ENCODE data around the gene NOL3.
A peak's percentile ranks its signal among the peaks of the same experiment; 100 is the strongest.
"Not testable (repeated sequence)": the region's sequence is repeated elsewhere in the genome, so short reads cannot be mapped to it uniquely, and the experiment has no call there.

The NOL3 gene

DNA sequence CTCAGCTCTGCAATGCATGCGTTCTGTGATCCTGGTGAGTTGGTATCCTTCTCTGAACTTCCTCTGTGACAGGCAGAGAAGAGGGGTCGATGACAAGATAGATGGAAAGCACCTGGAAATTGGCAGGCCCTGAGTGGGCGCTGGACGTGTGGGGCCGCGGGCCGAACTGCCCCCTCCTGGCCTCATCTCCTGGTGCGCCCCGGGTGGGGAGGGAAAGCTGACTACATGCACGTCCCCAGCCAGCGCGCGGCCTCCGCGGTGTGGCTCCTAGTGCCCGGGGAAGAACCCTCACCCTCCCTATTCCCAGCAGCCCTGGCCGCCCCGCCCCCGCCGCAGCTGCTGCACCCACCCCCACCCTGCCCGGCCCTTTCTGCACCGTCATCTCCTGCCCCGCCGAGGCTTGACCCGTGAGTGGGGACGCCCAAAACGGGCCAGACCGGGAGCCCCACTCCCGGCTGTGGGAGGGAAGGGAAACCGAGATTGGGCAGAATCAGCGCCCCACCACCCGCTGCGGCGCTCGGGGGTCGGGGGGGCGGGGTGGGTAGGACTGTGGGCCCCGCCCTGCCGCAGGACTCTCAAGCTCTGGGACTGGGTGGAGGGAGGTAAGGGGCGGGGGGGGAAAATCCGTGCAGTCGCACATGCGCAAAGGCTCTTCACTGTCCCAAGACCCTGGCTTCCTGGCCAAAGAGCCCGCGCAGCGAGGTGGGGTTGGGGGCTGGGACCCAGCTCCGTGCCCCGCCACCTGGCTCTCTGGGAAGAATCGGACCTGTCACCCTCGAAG, at the start of gene NOL3:
TSS of gene NOL3 (plus strand) at position 371 of the 781 bp plus-strand sequence.
- DNase-seq (ENCODE audit: low spot score), result no peak
- TF ChIP-seq, protein P1, sequence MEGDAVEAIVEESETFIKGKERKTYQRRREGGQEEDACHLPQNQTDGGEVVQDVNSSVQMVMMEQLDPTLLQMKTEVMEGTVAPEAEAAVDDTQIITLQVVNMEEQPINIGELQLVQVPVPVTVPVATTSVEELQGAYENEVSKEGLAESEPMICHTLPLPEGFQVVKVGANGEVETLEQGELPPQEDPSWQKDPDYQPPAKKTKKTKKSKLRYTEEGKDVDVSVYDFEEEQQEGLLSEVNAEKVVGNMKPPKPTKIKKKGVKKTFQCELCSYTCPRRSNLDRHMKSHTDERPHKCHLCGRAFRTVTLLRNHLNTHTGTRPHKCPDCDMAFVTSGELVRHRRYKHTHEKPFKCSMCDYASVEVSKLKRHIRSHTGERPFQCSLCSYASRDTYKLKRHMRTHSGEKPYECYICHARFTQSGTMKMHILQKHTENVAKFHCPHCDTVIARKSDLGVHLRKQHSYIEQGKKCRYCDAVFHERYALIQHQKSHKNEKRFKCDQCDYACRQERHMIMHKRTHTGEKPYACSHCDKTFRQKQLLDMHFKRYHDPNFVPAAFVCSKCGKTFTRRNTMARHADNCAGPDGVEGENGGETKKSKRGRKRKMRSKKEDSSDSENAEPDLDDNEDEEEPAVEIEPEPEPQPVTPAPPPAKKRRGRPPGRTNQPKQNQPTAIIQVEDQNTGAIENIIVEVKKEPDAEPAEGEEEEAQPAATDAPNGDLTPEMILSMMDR (IDR thresholded peaks at IDR 0.05; ENCODE audit: poor library complexity, severe bottlenecking), result peak; percentile 13
- no peaks in the 10 kb centered on the region for H3K27me3 ChIP-seq (ENCODE audit: insufficient read depth, poor library complexity, severe bottlenecking)
- H3K27ac ChIP-seq (ENCODE audit: poor library complexity, severe bottlenecking), result peak within 1 kb of the TSS; percentile 73
- H3K36me3 ChIP-seq (ENCODE audit: low read depth), result peaks cover 5% of the 10 kb centered on the region
- H3K4me1 ChIP-seq (ENCODE audit: insufficient read depth, poor library complexity, severe bottlenecking), result peaks cover 21% of the 10 kb centered on the region
- H3K4me3 ChIP-seq (ENCODE audit: severe bottlenecking), result peak within 1 kb of the TSS; percentile 39
- peak; percentile 47 for ATAC-seq (ENCODE audit: low read depth)
- no peaks in the 10 kb centered on the region for H3K9me3 ChIP-seq (ENCODE audit: severe bottlenecking)

DNA sequence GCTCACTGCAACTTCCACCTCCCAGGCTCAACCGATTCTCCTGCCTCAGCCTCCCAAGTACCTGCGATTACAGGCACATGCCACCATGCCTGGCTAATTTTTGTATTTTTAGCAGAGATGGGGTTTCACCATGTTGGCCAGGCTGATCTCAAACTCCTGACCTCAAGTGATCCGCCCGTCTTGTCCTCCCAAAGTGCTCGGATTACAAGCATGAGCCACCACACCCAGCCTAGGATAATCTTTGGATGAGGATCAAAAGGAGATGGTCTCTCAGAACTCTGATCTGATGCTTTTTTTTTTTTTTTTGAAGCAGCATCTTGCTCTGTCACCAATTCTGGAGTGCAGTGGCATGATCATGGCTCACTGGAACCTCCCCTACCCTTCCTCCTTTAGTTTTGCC, 47.5 kb upstream of the NOL3 start:
- H3K4me3 ChIP-seq (ENCODE audit: severe bottlenecking); H3K27ac ChIP-seq (ENCODE audit: poor library complexity, severe bottlenecking); H3K4me1 ChIP-seq (ENCODE audit: insufficient read depth, poor library complexity, severe bottlenecking); ATAC-seq (ENCODE audit: low read depth); H3K9me3 ChIP-seq (ENCODE audit: severe bottlenecking); H3K27me3 ChIP-seq (ENCODE audit: insufficient read depth, poor library complexity, severe bottlenecking); DNase-seq (ENCODE audit: low spot score): not testable (repeated sequence)
- H3K36me3 ChIP-seq (ENCODE audit: low read depth), result peaks cover 30% of the 10 kb centered on the region

DNA sequence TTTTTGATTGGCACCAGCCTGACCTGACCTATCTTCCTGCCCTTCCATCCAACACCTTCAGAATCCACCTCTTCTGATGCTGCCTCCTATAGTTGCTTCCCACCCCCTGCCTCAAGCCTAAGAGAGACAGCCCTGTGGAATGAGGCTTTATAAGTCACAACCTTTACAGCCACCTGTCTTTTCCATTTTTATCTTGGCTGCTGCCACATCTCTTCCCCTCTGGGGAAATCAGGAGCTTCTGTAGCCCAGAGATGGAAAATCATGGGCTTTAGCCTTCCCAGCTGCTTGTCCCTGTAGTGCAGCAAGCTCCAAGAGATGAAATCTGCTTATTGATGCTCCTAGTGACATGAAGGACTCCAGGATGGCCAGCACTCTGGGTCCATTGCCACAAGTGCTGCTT, 41.9 kb upstream of the NOL3 start:
- peaks cover 41% of the 10 kb centered on the region for H3K36me3 ChIP-seq (ENCODE audit: low read depth)
- TF ChIP-seq, protein P1 (IDR thresholded peaks at IDR 0.05; ENCODE audit: poor library complexity, severe bottlenecking), result no peak
- no peak overlapping the region for H3K4me3 ChIP-seq (ENCODE audit: severe bottlenecking)
- no peaks in the 10 kb centered on the region for H3K4me1 ChIP-seq (ENCODE audit: insufficient read depth, poor library complexity, severe bottlenecking)
- no peak overlapping the region for H3K27ac ChIP-seq (ENCODE audit: poor library complexity, severe bottlenecking)
- DNase-seq (ENCODE audit: low spot score) (no peak), ATAC-seq (ENCODE audit: low read depth) (no peak)
- no peaks in the 10 kb centered on the region for H3K27me3 ChIP-seq (ENCODE audit: insufficient read depth, poor library complexity, severe bottlenecking)
- no peaks in the 10 kb centered on the region for H3K9me3 ChIP-seq (ENCODE audit: severe bottlenecking)

DNA sequence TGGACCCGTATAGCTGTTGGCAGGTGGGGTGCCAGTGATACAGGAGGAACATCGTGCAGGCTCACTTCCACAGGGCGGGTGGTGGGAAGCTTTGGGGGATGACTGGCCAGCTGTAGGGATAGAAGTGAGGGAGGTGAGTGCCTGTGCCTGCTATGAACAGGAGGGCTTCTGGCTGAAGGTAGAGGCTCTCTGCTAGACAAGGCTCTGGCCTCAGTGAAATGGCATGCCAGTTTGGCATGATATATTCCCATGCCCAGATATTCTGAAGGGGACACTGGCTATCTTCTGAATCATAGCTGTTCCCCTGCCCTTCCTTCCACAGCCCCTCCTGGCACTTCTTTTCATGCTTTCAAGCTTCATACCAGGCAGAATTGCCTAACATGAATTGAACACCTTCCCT, 41.5 kb upstream of the NOL3 start:
- TF ChIP-seq, protein P1 (IDR thresholded peaks at IDR 0.05; ENCODE audit: poor library complexity, severe bottlenecking), result no peak
- no peaks in the 10 kb centered on the region for H3K27me3 ChIP-seq (ENCODE audit: insufficient read depth, poor library complexity, severe bottlenecking)
- DNase-seq (ENCODE audit: low spot score) (no peak), ATAC-seq (ENCODE audit: low read depth) (no peak)
- peaks cover 38% of the 10 kb centered on the region for H3K36me3 ChIP-seq (ENCODE audit: low read depth)
- no peaks in the 10 kb centered on the region for H3K4me1 ChIP-seq (ENCODE audit: insufficient read depth, poor library complexity, severe bottlenecking)
- H3K9me3 ChIP-seq (ENCODE audit: severe bottlenecking), result no peaks in the 10 kb centered on the region
- no peak overlapping the region for H3K27ac ChIP-seq (ENCODE audit: poor library complexity, severe bottlenecking)
- H3K4me3 ChIP-seq (ENCODE audit: severe bottlenecking), result no peak overlapping the region

DNA sequence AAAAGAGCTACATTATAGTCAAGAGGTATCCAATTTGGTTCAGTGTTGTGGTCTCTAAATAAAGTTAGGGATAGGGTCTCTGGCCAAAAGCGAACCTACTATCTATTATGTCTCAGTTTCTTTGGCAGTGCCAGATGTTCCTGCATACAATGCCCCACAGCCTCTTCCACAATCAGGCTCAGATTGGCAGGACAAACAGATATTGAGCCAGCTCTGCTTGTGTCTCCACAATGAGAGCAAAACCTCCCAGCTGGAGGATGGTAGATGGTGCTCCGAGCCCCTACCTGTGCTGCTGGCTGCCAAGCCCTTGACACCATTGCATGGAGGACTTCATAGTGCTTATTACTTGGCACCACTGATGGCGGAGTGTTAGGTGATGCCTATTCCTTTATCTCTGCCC, 40.9 kb upstream of the NOL3 start:
- Histone ChIP-seq H3K4me1 (ENCODE audit: insufficient read depth, poor library complexity, severe bottlenecking) (no peaks in the 10 kb centered on the region), H3K27me3 (ENCODE audit: insufficient read depth, poor library complexity, severe bottlenecking) (no peaks in the 10 kb centered on the region), H3K36me3 (ENCODE audit: low read depth) (peaks cover 39% of the 10 kb centered on the region), H3K27ac (ENCODE audit: poor library complexity, severe bottlenecking) (no peak overlapping the region), H3K4me3 (ENCODE audit: severe bottlenecking) (no peak overlapping the region), H3K9me3 (ENCODE audit: severe bottlenecking) (no peaks in the 10 kb centered on the region)
- TF ChIP-seq, protein P1 (IDR thresholded peaks at IDR 0.05; ENCODE audit: poor library complexity, severe bottlenecking), result no peak
- DNase-seq (ENCODE audit: low spot score) (no peak), ATAC-seq (ENCODE audit: low read depth) (no peak)

Measured in RWPE2 (cell line).